PC-9 (cell line): ENCODE results near the gene STK17A. TPM values are rescaled to one million over a fixed set of nuclear protein-coding genes. Genes with fewer than 3 reads are reported as not detected.

Experiments used
- BruUV-seq: library from RNA; stranded (reverse); fragments of 400-500 nt; replicated peaks from 2 replicates; lab custom pipeline; 2021; lab: Mats Ljungman, UMichigan
- CTCF ChIA-PET: fragments of 300-600 bp; sonication (Branson Sonifier 250); formaldehyde crosslinking; loops from one replicate; lab custom pipeline; 2022; ENCODE audit warnings: antibody characterized with exemption; lab: Charles Lee
- POLR2A ChIA-PET: fragments of 300-600 bp; sonication (Branson Sonifier 250); formaldehyde crosslinking; loops from one replicate; lab custom pipeline; 2022; ENCODE audit warnings: antibody characterized with exemption; ENCODE audit not compliant: unreplicated experiment; lab: Charles Lee
- DNase-seq, 2 experiments: peaks; one replicate each; pipeline versions ENCODE4 v3.0.0 to v3.0.0-alpha.2; 2015 to 2022; ENCODE audit warnings: mixed read lengths in 1 of 2
- H2AFZ ChIP-seq: fragments of 200-600 bp; sonication (generic); 2 replicates; pipeline ENCODE4 v1.8.1; 2017; ENCODE audit warnings: antibody characterized with exemption
- H3F3A ChIP-seq: fragments of 200-600 bp; sonication (generic); 2 replicates; pipeline ENCODE4 v1.8.1; 2017; ENCODE audit warnings: antibody characterized with exemption, mild to moderate bottlenecking, low read depth; ENCODE audit not compliant: insufficient read depth
- H3K27ac ChIP-seq: fragments of 200-600 bp; sonication (generic); 2 replicates; pipeline ENCODE4 v1.6.1; 2016; ENCODE audit warnings: mixed run types
- H3K27me3 ChIP-seq: fragments of 200-600 bp; sonication (generic); 2 replicates; pipeline ENCODE4 v1.6.1; 2016; ENCODE audit warnings: low read depth, mixed run types; ENCODE audit not compliant: insufficient read depth
- H3K36me3 ChIP-seq: fragments of 200-600 bp; sonication (generic); 2 replicates; pipeline ENCODE4 v1.6.1; 2016; ENCODE audit warnings: low read depth, mixed run types
- H3K4me1 ChIP-seq: fragments of 200-600 bp; sonication (generic); replicated peaks from 2 replicates; pipeline ENCODE4 v1.6.1; 2016; ENCODE audit warnings: mixed run types; ENCODE audit not compliant: insufficient read depth
- H3K4me2 ChIP-seq: fragments of 200-600 bp; sonication (generic); 2 replicates; pipeline ENCODE4 v1.6.1; 2017; ENCODE audit warnings: mixed run types
- H3K4me3 ChIP-seq: fragments of 200-600 bp; sonication (generic); 2 replicates; pipeline ENCODE4 v1.6.1; 2016; ENCODE audit warnings: mixed run types
- H3K79me2 ChIP-seq: fragments of 200-600 bp; sonication (generic); 2 replicates; pipeline ENCODE4 v1.6.1; 2017; ENCODE audit warnings: low read depth, mixed run types
- H3K9me2 ChIP-seq: fragments of 200-600 bp; sonication (generic); 2 replicates; pipeline ENCODE4 v1.8.1; 2017; ENCODE audit warnings: mild to moderate bottlenecking; ENCODE audit not compliant: insufficient read depth
- H3K9me3 ChIP-seq: fragments of 200-600 bp; sonication (generic); 2 replicates; pipeline ENCODE4 v1.8.1; 2016; ENCODE audit warnings: low read depth; ENCODE audit not compliant: insufficient read depth
- H4K20me1 ChIP-seq: fragments of 200-600 bp; sonication (generic); 2 replicates; pipeline ENCODE4 v1.8.1; 2017; ENCODE audit not compliant: insufficient read depth
- CTCF ChIP-seq: fragments of 200-600 bp; sonication (generic); conservative IDR thresholded peaks from 2 replicates; pipeline ENCODE4 v1.6.1; 2017; ENCODE audit warnings: mixed run types, antibody characterized with exemption, mild to moderate bottlenecking, moderate library complexity
- EZH2 ChIP-seq: fragments of 200-600 bp; sonication (generic); IDR thresholded peaks from 2 replicates; pipeline ENCODE4 v1.8.0; 2017; ENCODE audit warnings: antibody characterized with exemption, low read depth
- intact Hi-C: fragments of 100-400 bp; cut with micrococcal nuclease; formaldehyde crosslinking; loops from one replicate; pipeline ENCODE4 v1.10.0; 2022; ENCODE audit not compliant: unreplicated experiment
- total RNA-seq: library from RNA; stranded (reverse); gene quantifications from 2 replicates; pipeline ENCODE4 v1.2.3, GENCODE V29; 2021

Gene STK17A
- total RNA-seq, 1 experiment from 2014 or later, result 18.8 TPM

- H3K4me2 ChIP-seq, result no peak overlapping the region
- H3K9me3 ChIP-seq, result no peaks in the 10 kb centered on the region
- H3K27me3 ChIP-seq, result no peaks in the 10 kb centered on the region
- no peak overlapping the region for H3K4me3 ChIP-seq
- H2AFZ ChIP-seq, result no peak overlapping the region
- H3K9me2 ChIP-seq, result no peaks in the 10 kb centered on the region
- ChIA-PET CTCF (no interaction called here), POLR2A (interaction anchor here (0.6 kb wide), 1 partner anchor 33 kb away, joined by 6 read pairs; no protein-coding TSS in a partner anchor)
- BruUV-seq, result no TSS peak
- no peak for TF ChIP-seq EZH2
- TF ChIP-seq CTCF, result no peak
- peaks cover 51% of the 10 kb centered on the region for H3K79me2 ChIP-seq
- H4K20me1 ChIP-seq, result peaks cover 32% of the 10 kb centered on the region
- no peak overlapping the region for H3K27ac ChIP-seq
- no peak for DNase-seq
- H3K4me1 ChIP-seq, result 0 out of 2 replicates have a peak, but pooled peaks cover 5% of the 10 kb centered on the region
- intact Hi-C loops, result no loop called here
- peaks cover 38% of the 10 kb centered on the region for H3F3A ChIP-seq
- H3K36me3 ChIP-seq, result peaks cover 76% of the 10 kb centered on the region
These were observed 32.7 kb downstream of the STK17A start for GRCh38 chr7:43615558-43616145.

GRCh38 chr7:43616977-43617376 is 34.1 kb downstream of the STK17A start:
- Histone ChIP-seq H3F3A (peaks cover 47% of the 10 kb centered on the region), H3K9me3 (no peaks in the 10 kb centered on the region), H3K36me3 (peaks cover 70% of the 10 kb centered on the region), H3K4me2 (no peak overlapping the region), H3K79me2 (peaks cover 43% of the 10 kb centered on the region), H3K27ac (no peak overlapping the region), H4K20me1 (peaks cover 32% of the 10 kb centered on the region), H3K9me2 (no peaks in the 10 kb centered on the region), H3K4me3 (no peak overlapping the region), H3K4me1 (0 out of 2 replicates have a peak, but pooled peaks cover 5% of the 10 kb centered on the region), H3K27me3 (no peaks in the 10 kb centered on the region), H2AFZ (no peak overlapping the region)
- ChIA-PET POLR2A (no interaction called here), CTCF (no interaction called here)
- TF ChIP-seq EZH2 (no peak), CTCF (no peak)
- BruUV-seq, result no TSS peak
- intact Hi-C loops, result no loop called here
- DNase-seq, result no peak

DNA sequence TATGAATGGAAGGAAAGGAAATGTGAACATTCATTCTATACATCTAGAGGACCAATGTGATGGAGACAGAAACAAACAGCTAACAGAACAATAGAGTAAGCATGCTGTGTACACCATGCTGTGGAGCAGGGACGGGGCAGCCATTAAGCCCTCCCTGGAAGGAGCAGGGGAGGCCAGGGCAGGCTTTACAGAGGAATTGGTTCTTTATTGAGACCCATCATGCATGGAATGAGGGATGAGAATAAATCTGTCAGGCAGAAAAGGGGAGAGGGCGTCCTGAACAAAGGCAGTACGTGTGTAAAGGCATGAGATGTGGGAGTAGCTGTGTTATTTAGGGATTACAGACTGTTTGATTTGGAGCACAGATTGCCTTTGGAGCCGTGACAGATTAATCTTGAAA is 35.2 kb downstream of the STK17A start:
- H4K20me1 ChIP-seq, result peaks cover 26% of the 10 kb centered on the region
- peaks cover 35% of the 10 kb centered on the region for H3K79me2 ChIP-seq
- no peak for DNase-seq
- H2AFZ ChIP-seq, result no peak overlapping the region
- peaks cover 71% of the 10 kb centered on the region for H3K36me3 ChIP-seq
- intact Hi-C loops, result no loop called here
- no TSS peak for BruUV-seq
- no peak overlapping the region for H3K4me3 ChIP-seq
- H3K9me3 ChIP-seq, result no peaks in the 10 kb centered on the region
- no peaks in the 10 kb centered on the region for H3K27me3 ChIP-seq
- CTCF ChIA-PET, result no interaction called here
- 0 out of 2 replicates have a peak, but pooled peaks cover 5% of the 10 kb centered on the region for H3K4me1 ChIP-seq
- no peaks in the 10 kb centered on the region for H3K9me2 ChIP-seq
- no peak overlapping the region for H3K27ac ChIP-seq
- POLR2A ChIA-PET, result no interaction called here
- H3K4me2 ChIP-seq, result no peak overlapping the region
- TF ChIP-seq CTCF, result no peak
- no peak for TF ChIP-seq EZH2
- peaks cover 58% of the 10 kb centered on the region for H3F3A ChIP-seq
